HepG2 (cell line): ENCODE data around the gene PCSK5. TPM values are rescaled to one million over a fixed set of nuclear protein-coding genes. Genes with fewer than 3 reads are reported as not detected.
"Not testable (repeated sequence)": the region's sequence is repeated elsewhere in the genome, so short reads cannot be mapped to it uniquely, and the experiment has no call there.

Experiments used
- ATAC-seq: fragments of 200-7000 bp; cut with Tn5 transposase; 3 replicates; pipeline ENCODE4 v1.9.1; 2020; ENCODE audit warnings: mild to moderate bottlenecking, moderate library complexity
- BruUV-seq: library from RNA; stranded (reverse); fragments of 400-500 nt; replicated peaks from 2 replicates; lab custom pipeline; 2021; lab: Mats Ljungman, UMichigan
- CTCF ChIA-PET: fragments of 300-600 bp; formaldehyde crosslinking; extraction: SDS; loops from one replicate; lab custom pipeline; 2021; ENCODE audit warnings: low total read pairs, inconsistent platforms, low intra/inter-chr PET ratio; lab: Yijun Ruan, JAX
- POLR2A ChIA-PET: fragments of 350-600 bp; sonication (Branson Sonifier 250); formaldehyde crosslinking; loops from one replicate; lab custom pipeline; 2020; ENCODE audit warnings: antibody characterized with exemption, inconsistent platforms; lab: Yijun Ruan, JAX
- DNase-seq: peaks from one replicate; pipeline ENCODE4 v3.0.0-alpha.2; 2015; ENCODE audit warnings: low spot score
- FAIRE-seq: peaks from 3 replicates; lab custom pipeline; 2011; peaks lifted over from hg19 to GRCh38; lab: Jason Lieb, UNC
- H2AFZ ChIP-seq: one replicate; pipeline ENCODE4 v1.6.1; 2011; ENCODE audit warnings: low read length, inconsistent platforms
- H3K27ac ChIP-seq: fragments of 300-600 bp; 3 replicates; pipeline ENCODE4 v1.8.0; 2011; ENCODE audit warnings: mixed run types, mild to moderate bottlenecking, mixed read lengths, low read length, inconsistent platforms; ENCODE audit not compliant: insufficient read depth; ENCODE audit errors: extremely low read length
- H3K27me3 ChIP-seq, 2 experiments: fragments of 200-600 bp in 1 of 2; 2 replicates in 1 of 2; 3 replicates in 1 of 2; pipeline versions ENCODE4 v1.6.0 to v1.8.0; 2011; ENCODE audit warnings: low read length in 2 of 2, mild to moderate bottlenecking in 2 of 2, moderate library complexity in 2 of 2, inconsistent platforms in 1 of 2; ENCODE audit not compliant: insufficient read depth in 2 of 2, control insufficient read depth in 1 of 2
- H3K36me3 ChIP-seq, 2 experiments: fragments of 200-600 bp in 1 of 2; replicated peaks in 1 of 2; 2 replicates in 1 of 2; 3 replicates in 1 of 2; pipeline versions ENCODE4 v1.5.1 to v1.8.0; 2011; ENCODE audit warnings: low read length in 2 of 2, inconsistent platforms in 1 of 2; ENCODE audit not compliant: insufficient read depth in 2 of 2, control insufficient read depth in 1 of 2
- H3K4me1 ChIP-seq: 2 replicates; pipeline ENCODE4 v1.5.1; 2012; ENCODE audit warnings: low read length, inconsistent platforms; ENCODE audit not compliant: insufficient read depth
- H3K4me2 ChIP-seq: 2 replicates; pipeline ENCODE4 v1.6.0; 2011; ENCODE audit warnings: low read depth, low read length, inconsistent platforms
- H3K4me3 ChIP-seq, 3 experiments: fragments of 200-600 bp in 1 of 3; sonication (generic), shearing (Covaris generic) in 1 of 3; replicated peaks in 1 of 3; 2 replicates each; pipeline ENCODE4 v1.5.1; 2011 to 2016; ENCODE audit warnings: low read length in 3 of 3, inconsistent platforms in 2 of 3, low read depth in 2 of 3, mild to moderate bottlenecking in 2 of 3, control low read depth in 1 of 3, mixed read lengths in 1 of 3; ENCODE audit not compliant: insufficient read depth in 1 of 3
- H3K79me2 ChIP-seq: one replicate; pipeline ENCODE4 v1.6.1; 2011; ENCODE audit warnings: low read length, inconsistent platforms; ENCODE audit not compliant: insufficient read depth
- H3K9ac ChIP-seq: 2 replicates; pipeline ENCODE4 v1.6.0; 2011; ENCODE audit warnings: mild to moderate bottlenecking, low read depth, low read length, inconsistent platforms; ENCODE audit not compliant: insufficient read depth
- H3K9me3 ChIP-seq: 2 replicates; pipeline ENCODE4 v1.5.1; 2012; ENCODE audit warnings: mild to moderate bottlenecking, low read length
- H4K20me1 ChIP-seq: 2 replicates; pipeline ENCODE4 v1.6.0; 2011; ENCODE audit warnings: inconsistent platforms, mild to moderate bottlenecking, low read length, moderate library complexity; ENCODE audit not compliant: insufficient read depth
- CREM ChIP-seq, 2 experiments: sonication (generic) in 1 of 2; formaldehyde crosslinking in 1 of 2; IDR thresholded peaks; 2 replicates each; pipeline versions ENCODE4 v1.4.0 to v1.6.1; 2016 to 2020; ENCODE audit warnings: antibody characterized with exemption in 1 of 2, mild to moderate bottlenecking in 1 of 2, missing genetic modification reagents in 1 of 2
- NFKBIZ ChIP-seq: IDR thresholded peaks from 2 replicates; pipeline ENCODE4 v1.6.1; 2018; ENCODE audit warnings: missing genetic modification reagents, missing compliant biosample characterization
- RBM22 ChIP-seq: fragments of 200-400 bp; formaldehyde crosslinking; optimal IDR thresholded peaks from 2 replicates; pipeline ENCODE3; 2017; ENCODE audit warnings: mild to moderate bottlenecking, low read length, moderate library complexity
- ZNF589 ChIP-seq: sonication (generic); formaldehyde crosslinking; conservative IDR thresholded peaks from 2 replicates; pipeline ENCODE4 v1.8.0; 2022; ENCODE audit warnings: mild to moderate bottlenecking, moderate library complexity, missing genetic modification reagents
- WGBS: methylation state at CpG from one replicate; pipeline ENCODE4 v1.1.6; 2017; ENCODE audit warnings: low lambda C conversion rate; 5-methylcytosine and 5-hydroxymethylcytosine counted together
- in situ Hi-C: cut with HindIII; loops from 2 replicates; pipeline ENCODE4 v1.10.0; 2017; ENCODE audit warnings: low pct_unique_long_range_greater_than_20kb; ENCODE audit not compliant: extremely low pct_ligation_motif_present
- intact Hi-C: fragments of 100-400 bp; cut with micrococcal nuclease; formaldehyde crosslinking; loops from one replicate; pipeline ENCODE4 v1.10.0; 2022; ENCODE audit not compliant: unreplicated experiment
- polyA plus RNA-seq, 8 experiments: library from polyadenylated mRNA; depleted of rRNA in 3 of 8; stranded (reverse) in 7 of 8; unstranded in 1 of 8; fragments of >200 nt; fragmentation: Illumina TruSeq in 4 of 8; extraction: Trizol in 4 of 8; gene quantifications; 2 replicates each; pipeline versions ENCODE4 v1.2.1 to v1.2.3, GENCODE V29; 2011 to 2016; ENCODE audit warnings: low read depth in 4 of 8, missing spikeins in 1 of 8, mixed read lengths in 1 of 8; ENCODE audit not compliant: insufficient read depth in 1 of 8
- total RNA-seq, 5 experiments: library from RNA; depleted of rRNA; stranded (reverse); fragments of >200 nt; fragmentation: Illumina TruSeq; extraction: Trizol; gene quantifications; 2 replicates each; pipeline ENCODE4 v1.2.3, GENCODE V29; 2016; ENCODE audit warnings: low read depth in 1 of 5
- TF ChIP-seq, protein P1 (sequence below): sonication (generic); formaldehyde crosslinking; IDR thresholded peaks from 2 replicates; pipeline ENCODE4 v1.4.0; 2020; ENCODE audit warnings: missing genetic modification reagents, borderline replicate concordance

The PCSK5 gene
- total and polyA plus RNA-seq, 2 of the 13 experiments (the other 11 are each of a cell fraction or from before 2014, with no cell fraction given): 0.55 to 0.66 TPM

DNA sequence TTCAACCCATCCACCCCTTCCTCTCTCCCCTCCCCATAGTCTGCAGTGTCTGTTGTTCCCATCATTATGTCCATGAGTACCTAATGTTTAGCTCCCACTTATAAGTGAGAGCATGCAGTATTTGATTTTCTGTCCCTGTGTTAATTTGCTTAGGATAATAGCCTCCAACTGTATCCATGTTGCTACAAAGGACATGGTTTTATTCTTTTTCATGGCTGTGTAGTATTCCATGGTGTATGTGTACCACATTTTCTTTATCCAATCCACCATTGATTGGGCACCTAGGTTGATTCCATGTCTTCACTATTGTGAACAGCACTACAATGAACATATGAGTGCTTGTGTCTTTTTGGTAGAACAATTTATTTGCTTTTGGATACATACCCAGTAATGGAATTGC is 187.1 kb downstream of the PCSK5 start (continued):
- TF ChIP-seq CREM (IDR thresholded peaks at IDR 0.05) (no peak), CREM (CRISPR knock-in tag; IDR thresholded peaks at IDR 0.05) (no peak), NFKBIZ (no peak), RBM22 (no peak)

DNA sequence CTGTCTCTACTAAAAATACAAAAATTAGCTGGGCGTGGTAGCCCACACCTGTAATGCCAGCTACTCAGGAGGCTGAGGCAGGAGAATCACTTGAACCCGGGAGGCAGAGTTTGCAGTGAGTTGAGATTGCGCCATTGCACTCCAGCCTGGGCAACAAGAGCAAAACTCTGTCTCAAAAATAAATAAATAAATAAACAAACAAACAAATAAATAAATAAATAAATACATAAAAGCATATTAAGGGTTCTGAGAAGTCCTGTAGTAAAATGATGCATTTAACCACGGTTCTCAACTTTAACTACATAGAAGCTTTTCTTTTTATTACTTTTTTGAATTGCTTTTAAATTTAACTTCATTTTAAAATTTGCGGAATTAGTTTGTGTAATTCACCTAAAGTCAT is 190.8 kb downstream of the PCSK5 start:
- H4K20me1 ChIP-seq, POLR2A ChIA-PET, ATAC-seq, H3K36me3 ChIP-seq, H3K27me3 ChIP-seq, intact Hi-C loops, H3K4me3 ChIP-seq, H2AFZ ChIP-seq, CTCF ChIA-PET, H3K4me1 ChIP-seq, H3K79me2 ChIP-seq, H3K9ac ChIP-seq, H3K27ac ChIP-seq, BruUV-seq, in situ Hi-C loops, FAIRE-seq, H3K9me3 ChIP-seq, DNase-seq, H3K4me2 ChIP-seq: not testable (repeated sequence)
- WGBS: 39% methylated on average over 5 of the region's 5 CpGs

DNA sequence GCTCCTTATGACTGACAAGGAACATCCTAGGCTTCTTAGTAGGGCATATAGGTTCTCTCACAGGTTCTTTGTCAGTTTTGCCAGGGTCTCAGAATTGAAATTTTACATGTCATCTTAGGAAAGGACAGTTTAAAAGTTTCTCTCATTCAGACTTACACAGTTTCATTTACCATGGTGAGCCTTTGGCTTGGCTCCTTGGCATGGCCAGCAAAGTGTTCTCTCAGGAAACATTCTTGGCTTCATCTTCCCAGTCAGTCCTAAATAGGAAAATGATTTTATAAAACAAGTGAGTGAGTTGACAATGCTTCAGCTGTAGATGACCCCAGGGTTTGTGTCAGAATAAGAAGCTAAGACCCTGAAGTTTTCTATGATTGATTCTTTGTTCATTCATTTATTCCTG is 191.6 kb downstream of the PCSK5 start:
- Histone ChIP-seq H3K4me1 (no peaks in the 10 kb centered on the region), H3K4me3 (no peak overlapping the region), H3K27me3 (no peaks in the 10 kb centered on the region), H3K9ac (no peak overlapping the region), H3K4me2 (no peak overlapping the region), H3K36me3 (no peaks in the 10 kb centered on the region), H4K20me1 (no peaks in the 10 kb centered on the region), H3K79me2 (no peaks in the 10 kb centered on the region), H3K27ac (no peak overlapping the region), H2AFZ (no peak overlapping the region), H3K9me3 (no peaks in the 10 kb centered on the region)
- ATAC-seq (no peak), DNase-seq (no peak), FAIRE-seq (no peak)
- in situ Hi-C loops: no loop called here
- intact Hi-C loops: no loop called here
- ChIA-PET CTCF (no interaction called here), POLR2A (no interaction called here)
- no TSS peak for BruUV-seq
- TF ChIP-seq ZNF589 (CRISPR knock-in tag): no peak
- TF ChIP-seq, protein P1, sequence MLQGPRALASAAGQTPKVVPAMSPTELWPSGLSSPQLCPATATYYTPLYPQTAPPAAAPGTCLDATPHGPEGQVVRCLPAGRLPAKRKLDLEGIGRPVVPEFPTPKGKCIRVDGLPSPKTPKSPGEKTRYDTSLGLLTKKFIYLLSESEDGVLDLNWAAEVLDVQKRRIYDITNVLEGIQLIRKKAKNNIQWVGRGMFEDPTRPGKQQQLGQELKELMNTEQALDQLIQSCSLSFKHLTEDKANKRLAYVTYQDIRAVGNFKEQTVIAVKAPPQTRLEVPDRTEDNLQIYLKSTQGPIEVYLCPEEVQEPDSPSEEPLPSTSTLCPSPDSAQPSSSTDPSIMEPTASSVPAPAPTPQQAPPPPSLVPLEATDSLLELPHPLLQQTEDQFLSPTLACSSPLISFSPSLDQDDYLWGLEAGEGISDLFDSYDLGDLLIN (CRISPR knock-in tag): no peak
